COLO829 (cell line): ENCODE measurements around the gene KRT7.
"Not testable (repeated sequence)": the region's sequence is repeated elsewhere in the genome, so short reads cannot be mapped to it uniquely, and the experiment has no call there.

Source experiments
- DNase-seq: peaks from one replicate; pipeline ENCODE4 v3.0.0; 2012; ENCODE audit warnings: low spot score

Gene KRT7

DNA sequence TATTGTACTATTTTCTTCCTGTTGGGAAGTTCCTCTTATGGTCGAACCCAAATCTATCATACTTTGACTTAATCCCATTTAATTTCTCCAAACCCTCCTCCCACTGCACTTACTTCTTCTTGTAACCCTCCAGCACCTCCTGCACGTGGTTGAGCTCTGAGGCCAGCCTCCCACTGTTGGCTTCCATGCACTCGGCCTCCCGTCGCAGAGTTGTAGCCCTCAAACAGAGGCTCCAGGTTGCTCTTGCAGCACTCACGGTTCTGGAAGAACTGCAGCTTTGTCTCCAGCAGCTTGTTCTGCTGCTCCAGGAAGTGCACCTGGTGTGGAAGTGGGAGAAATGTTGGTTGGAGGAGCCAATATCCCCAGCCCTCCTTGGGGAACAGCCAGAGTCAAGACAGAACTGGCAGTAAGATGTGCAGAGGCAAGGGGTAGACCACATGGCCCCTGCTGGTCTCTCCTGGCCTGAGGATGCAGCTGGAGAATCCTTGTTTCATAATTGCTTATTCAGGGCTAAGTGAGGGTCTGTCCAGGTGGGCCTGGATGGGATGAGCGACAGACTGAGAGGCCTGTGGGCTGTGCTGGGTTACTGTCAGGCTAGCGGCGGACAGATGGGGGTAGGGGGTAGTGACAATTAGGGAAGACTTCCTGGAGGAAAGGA lies 23.0 kb downstream of the KRT7 start:
- no peak for DNase-seq

GRCh38 chr12:52256584-52256935 lies 23.5 kb downstream of the KRT7 start:
- DNase-seq = no peak

GRCh38 chr12:52257074-52257551 lies 24.1 kb downstream of the KRT7 start:
- no peak for DNase-seq

DNA sequence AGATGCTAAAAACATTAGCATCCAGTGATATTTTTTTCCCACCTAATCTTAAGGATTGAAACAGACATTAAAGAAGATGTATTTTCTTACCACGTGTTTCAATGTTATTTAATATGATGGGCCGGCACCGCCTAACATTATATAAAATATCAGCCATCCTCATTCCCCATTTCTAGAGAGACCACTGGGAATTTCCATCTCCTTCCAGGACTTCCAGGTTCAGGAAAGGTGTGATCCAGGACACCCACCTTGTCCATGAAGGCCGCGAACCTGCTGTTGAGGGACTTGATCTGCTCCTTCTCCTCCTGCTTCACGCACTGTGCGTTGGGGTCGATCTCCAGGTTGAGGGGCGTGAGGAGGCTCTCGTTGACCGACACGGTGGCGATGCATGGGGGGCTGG lies 24.9 kb downstream of the KRT7 start:
- not testable (repeated sequence) for DNase-seq

DNA sequence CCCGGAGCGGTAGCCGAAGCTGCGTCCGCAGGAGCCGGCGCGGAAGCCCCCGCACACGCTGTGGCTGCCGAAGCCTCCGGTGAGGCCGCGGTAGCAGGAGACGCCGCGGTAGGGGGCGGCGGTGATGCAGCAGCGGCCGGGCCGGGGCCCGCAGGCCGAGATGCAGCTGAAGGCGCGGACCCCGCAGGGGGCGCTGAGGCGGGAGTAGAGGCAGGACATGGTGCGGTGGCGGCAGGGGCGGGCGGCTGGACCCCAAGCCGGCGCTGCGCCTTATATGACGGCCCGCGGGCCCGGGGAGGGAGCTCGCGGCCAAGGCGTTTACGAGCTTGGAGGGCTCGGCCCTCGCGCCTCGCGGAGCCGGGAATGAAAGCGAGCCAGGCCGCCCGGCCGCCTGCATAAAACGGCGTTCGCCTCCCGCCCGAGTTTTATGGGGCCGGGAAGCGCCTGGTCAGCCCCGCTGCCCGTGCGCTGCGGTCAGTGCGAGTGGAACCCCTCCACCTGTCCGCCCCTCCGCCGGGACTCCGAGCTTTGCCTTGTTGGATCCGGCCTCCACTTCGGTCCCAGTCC lies 25.4 kb downstream of the KRT7 start:
- no peak for DNase-seq

GRCh38 chr12:52259657-52260243 lies 26.7 kb downstream of the KRT7 start:
- no peak for DNase-seq

DNA sequence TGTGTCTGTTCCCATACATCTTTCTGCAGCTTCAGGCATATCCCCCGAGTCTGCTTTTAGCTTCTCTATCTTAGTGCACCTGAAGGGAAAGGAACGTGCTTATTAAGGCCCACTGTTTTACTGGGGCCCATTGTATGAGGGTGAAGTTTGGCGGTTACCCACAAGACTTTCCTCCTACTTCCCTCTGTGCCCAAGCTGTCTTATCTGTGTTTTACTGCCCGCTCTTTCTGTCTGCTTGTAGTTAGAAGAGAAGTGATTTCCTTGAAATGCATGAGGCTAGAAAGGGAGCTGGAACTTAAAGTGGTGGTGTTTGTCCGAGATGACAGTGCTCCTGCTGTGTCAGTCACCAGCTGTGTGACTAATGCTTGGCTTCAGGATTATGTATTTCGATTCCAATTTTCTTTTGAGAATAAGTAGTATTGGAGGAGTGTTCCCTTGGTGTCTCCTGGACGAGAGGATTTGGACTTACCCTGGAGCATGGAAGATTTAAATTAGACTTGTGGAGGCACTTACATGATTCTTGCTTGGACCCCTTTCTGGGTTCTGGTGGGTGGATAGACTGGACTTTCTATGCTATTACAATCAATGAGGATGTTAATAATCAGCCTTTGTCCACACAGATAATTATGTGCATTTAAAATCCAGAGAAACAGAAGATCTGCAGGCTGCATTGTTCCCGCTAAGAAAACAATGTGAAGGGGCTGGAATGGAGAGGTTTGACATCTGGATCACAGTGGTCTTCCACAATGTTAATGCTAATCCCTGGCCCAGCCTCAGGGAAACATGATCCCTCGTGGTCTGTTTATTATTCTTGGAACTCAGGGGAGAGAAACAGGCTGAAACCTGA lies 27.5 kb downstream of the KRT7 start:
- no peak for DNase-seq

GRCh38 chr12:52261208-52261484 lies 28.1 kb downstream of the KRT7 start:
- no peak for DNase-seq

GRCh38 chr12:52262286-52262685 lies 29.2 kb downstream of the KRT7 start:
- DNase-seq = no peak

GRCh38 chr12:52263761-52264434 lies 30.9 kb downstream of the KRT7 start:
- no peak for DNase-seq

- DNase-seq = no peak
These were observed 31.4 kb downstream of the KRT7 start for GRCh38 chr12:52264435-52264825.

DNA sequence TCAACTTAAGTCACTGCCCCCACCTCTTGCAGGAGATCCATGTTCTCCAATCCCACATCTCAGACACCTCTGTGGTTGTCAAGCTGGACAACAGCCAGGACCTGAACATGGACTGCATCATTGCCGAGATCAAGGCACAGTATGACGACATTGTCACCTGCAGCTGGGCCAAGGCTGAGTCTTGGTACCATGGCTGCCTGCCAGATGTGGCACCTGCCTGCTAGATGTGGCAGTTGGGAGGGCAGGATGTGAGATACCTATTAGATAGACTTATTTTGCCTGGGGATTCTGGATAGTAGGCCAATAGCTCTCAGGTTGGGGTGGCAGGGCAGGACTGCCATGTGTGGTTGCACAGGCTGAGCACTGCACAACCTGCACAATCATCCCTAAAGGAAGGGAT lies 33.5 kb downstream of the KRT7 start:
- no peak for DNase-seq

DNA sequence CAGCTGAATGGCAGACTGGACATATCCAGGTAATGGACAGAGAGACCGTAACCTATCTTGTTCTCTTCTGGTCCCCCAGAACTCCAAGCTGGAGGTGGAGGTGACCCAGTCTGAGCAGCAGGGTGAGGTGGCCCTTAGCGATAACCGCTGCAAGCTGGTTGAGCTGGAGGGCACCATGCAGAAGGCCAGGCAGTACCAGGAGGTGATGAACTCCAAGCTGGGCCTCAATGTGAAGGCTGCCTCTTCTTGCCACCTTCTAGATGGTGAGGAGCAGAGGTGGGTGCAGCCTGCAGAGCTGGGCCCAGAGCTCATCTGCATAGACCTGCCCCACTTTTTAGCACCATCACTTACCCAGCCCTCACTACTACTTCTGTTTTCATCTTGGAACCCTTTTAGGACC lies 34.2 kb downstream of the KRT7 start:
- DNase-seq = no peak

DNA sequence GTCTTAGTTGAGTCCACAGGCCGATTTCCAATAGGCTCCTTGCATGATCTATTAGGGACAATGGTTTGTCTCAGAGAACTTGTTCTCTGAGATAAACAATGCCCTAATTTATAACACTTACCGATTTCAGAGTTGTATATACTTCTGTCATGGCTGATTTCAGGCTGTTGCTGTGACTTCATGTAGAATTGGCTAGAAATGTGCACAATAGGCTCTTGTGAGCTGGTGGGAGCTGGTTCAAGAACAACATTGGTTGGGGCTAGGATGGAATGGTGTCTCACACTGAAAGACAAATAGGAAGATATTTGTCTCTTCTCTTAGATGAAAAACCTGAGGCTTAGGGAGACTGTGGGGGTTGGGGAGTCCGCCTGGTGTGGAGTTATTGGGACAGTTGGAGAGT lies 34.7 kb downstream of the KRT7 start:
- DNase-seq = no peak

- DNase-seq = no peak
These were observed 35.2 kb downstream of the KRT7 start for GRCh38 chr12:52268212-52268611.

DNA sequence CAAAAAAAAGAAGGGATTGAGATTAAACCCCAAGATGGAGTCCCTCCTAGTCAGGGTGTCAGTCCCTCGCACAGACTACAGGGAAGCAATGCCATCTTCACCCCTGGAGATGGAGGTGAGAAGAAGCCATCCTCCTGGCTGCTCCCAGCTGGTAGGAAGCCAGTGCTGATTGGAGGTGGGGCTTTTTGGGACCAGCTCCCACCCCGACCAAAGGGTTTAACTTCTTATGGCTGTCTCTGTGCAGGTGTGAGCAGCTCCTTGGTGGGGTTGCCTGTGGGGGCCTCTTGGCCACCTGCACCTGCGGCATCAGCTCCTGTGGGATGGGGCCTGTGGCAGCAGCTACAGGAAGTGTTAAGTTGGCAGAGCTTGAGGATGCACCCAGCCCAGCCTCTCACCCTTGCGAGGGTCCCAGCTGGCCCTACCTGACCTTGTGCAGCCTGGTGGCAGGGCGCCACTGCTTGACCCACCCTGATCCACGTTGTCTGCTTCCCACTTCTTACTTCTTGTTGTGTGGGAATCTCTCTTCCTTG lies 37.6 kb downstream of the KRT7 start:
- no peak for DNase-seq

- DNase-seq = no peak
These were observed 38.1 kb downstream of the KRT7 start for GRCh38 chr12:52271158-52271557.

DNA sequence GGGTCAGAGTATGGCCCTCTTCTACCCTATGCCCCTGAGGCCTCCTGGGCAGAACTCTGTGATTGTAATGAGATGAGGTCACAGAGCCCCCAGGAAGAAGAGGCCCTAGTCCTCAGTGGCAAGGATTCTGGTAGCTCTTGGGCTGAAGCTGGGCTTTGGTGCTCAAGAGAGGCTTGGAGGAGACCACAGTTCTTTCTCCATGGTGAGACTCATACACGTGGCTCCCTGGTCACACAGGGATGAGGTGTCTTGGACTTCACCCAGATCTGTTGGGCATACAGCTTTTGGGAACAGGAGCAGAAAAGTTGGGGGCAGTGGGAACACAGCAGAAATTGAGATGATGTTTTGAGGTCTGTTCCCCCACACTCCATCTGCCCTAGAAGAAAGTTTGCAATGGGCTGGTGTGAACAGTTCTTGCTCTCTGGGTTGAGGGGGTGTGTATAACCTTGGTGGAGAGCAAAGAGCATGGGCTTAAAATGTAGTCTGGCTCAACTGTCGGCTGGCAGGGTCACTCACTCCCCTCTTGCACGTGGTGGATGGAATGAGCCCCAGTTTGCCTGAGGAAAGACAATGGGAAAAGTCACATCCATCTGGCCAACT lies 41.6 kb downstream of the KRT7 start, which contains the start of gene KRT86:
KRT86 (plus strand) TSS at position 125 of the 600 bp plus-strand sequence. CDS start 27,272 bp downstream, outside the sequence.
- DNase-seq = no peak

DNA sequence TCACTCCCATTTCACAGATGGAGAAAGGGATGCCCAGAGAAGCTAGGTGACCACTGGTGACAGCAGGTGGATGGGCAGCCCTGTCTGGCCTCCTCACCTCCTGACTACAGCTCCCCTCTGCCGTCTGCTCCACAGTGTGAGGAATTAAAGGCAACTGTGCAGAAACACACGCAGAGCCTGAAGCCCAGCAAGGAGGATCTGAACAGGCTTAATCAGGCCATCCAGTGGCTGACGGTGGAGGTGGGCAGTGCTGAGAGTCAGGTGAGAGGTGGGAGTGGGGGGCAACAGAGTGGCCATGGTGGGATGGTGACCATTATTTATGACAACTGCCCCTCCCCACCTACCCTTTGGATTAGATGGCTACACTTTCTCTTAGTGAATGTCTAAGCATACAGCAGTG lies 42.6 kb downstream of the KRT7 start:
- no peak for DNase-seq

DNA sequence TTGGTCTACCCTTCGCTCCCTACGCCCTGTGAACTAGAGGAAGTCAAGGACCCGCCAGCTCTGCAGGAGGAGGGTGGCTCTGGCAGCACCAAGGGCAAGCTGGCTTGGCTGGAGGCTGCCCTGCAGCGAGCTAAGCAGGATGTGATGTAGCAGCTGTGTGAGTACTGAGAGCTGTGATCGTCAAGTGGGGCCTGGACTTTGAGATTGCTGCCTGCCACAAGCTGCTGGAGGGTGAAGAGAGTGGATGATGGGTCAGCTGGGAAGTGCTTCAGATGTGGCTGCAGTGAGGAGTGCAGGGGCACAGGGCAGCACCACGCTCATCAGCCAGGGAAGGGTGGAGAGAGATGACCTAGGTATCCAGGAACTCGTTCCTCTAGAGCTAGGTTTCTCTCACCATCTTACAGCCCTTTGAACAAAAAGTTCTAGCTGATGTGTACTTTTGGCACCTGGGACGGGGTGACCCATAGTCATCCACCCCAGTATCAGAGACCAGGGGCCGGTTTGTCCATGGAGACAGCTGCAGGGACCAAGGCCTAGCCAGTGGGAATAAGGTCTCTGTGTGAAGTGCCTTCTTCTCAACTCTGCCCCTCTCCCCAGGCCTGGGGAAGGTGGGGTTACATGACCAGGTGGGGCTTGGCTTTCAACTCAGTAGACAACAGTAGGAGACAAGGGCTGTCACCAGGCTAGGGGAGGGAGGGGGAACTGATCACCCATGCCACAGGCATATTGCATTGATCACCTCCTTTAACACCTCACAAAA lies 44.6 kb downstream of the KRT7 start:
- DNase-seq = no peak
